ENCODE measurements around the gene INAFM1.

The INAFM1 gene

DNA sequence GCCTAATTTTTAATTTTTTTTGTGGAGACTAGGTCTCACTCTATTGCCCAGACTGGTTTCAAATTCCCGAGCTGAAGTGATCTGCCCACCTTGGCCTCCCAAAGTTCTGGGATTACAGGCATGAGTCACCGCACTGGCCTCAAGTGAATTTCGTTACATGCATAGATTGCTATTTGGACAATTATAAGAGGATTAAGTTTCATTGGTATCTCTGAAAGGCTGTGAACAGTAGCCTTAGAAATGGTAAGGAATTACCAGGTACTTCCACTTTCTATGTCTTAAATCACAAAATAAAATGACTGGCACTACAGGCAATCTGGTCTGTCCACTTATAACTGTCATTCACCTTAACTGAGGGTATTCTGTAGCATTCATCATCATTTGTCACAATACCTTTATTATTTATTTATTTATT lies 21.2 kb upstream of the INAFM1 start:
- TF ChIP-seq, protein P1, sequence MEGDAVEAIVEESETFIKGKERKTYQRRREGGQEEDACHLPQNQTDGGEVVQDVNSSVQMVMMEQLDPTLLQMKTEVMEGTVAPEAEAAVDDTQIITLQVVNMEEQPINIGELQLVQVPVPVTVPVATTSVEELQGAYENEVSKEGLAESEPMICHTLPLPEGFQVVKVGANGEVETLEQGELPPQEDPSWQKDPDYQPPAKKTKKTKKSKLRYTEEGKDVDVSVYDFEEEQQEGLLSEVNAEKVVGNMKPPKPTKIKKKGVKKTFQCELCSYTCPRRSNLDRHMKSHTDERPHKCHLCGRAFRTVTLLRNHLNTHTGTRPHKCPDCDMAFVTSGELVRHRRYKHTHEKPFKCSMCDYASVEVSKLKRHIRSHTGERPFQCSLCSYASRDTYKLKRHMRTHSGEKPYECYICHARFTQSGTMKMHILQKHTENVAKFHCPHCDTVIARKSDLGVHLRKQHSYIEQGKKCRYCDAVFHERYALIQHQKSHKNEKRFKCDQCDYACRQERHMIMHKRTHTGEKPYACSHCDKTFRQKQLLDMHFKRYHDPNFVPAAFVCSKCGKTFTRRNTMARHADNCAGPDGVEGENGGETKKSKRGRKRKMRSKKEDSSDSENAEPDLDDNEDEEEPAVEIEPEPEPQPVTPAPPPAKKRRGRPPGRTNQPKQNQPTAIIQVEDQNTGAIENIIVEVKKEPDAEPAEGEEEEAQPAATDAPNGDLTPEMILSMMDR (IDR thresholded peaks at IDR 0.05; ENCODE audit: control extremely low read depth, extremely low read depth, low read depth, missing control alignments): no peak
- ChIA-PET POLR2A (interaction anchor here (0.6 kb wide), 1 partner anchor 1407 kb away, joined by 3 read pairs; no protein-coding TSS in a partner anchor), CTCF (interaction anchor here (1.2 to 12.0 kb wide), 6 partner anchors 8 to 105 kb away, joined by 3 to 444 read pairs (median 4); no protein-coding TSS in a partner anchor)
- no peak for DNase-seq (ENCODE audit: extremely low spot score)

DNA sequence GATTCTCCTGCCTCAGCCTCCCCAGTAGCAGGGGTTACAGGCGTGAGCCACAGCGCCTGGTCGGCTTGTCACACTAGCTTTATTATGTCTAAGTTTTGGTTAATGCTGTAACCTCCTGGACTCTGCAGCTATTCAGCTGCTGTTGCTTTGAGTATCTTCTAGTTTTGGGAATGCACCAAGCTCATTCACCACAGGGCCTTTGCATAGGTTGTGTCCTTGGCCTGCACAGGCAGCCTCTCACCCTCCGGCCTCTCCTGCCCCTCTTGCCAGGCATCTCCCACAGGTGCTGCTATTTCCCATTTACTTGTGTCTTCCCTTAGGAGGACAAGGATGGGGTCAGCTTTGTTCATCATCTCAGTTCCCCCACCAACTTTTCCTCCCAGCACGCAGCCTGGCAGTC lies 20.7 kb upstream of the INAFM1 start:
- TF ChIP-seq, protein P1 (IDR thresholded peaks at IDR 0.05; ENCODE audit: control extremely low read depth, extremely low read depth, low read depth, missing control alignments): no peak
- DNase-seq (ENCODE audit: extremely low spot score): no peak
- CTCF ChIA-PET: interaction anchor here (1.3 to 12.0 kb wide), 4 partner anchors 8 to 105 kb away, joined by 3 to 444 read pairs (median 54); no protein-coding TSS in a partner anchor
- POLR2A ChIA-PET: interaction anchor here (0.6 kb wide), 1 partner anchor 1407 kb away, joined by 3 read pairs; no protein-coding TSS in a partner anchor

DNA sequence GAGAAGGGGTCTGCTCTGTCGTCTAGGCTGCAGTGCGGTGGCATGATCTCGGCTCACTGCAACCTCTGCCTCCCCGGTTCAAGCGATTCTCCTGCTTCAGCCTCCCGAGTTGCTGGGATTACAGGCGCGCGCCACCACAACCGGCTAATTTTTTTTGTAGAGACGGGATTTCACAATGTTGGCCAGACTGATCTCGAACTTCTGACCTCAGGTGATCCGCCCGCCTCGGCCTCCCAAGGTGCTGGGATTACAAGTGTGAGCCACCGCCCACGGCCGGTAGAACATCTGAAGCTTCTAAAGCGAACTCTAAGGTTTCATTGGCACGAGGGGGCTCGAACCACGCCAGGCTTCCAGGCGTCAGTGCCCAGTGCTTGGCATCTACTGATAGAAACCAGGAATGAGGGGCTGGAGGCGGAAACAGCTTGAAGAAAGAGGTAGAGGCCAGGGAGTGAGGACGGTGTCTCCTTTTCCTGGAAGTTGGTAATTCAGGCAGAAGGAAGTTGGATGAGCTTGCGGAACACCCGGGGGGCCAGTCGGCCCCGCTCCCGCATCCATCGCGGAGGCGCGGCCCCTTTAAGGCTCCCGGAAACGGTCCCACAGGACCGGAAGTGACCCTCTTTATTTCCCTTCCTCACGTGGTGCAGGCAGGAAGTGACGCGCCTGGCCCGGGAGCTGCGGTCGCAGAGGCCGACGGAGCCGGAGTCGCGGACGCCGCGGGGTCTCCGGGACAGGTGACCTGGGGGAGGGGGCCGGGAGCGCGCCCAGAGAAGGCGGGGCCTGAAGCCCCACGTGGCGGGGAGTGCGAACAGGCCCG lies 18.6 kb upstream of the INAFM1 start, which contains the start of gene CCDC9:
CCDC9 (plus strand) TSS at position 647 of the 814 bp plus-strand sequence. CDS start 1,876 bp downstream, outside the sequence.
- peak; percentile 95 for DNase-seq (ENCODE audit: extremely low spot score)
- TF ChIP-seq, protein P1 (IDR thresholded peaks at IDR 0.05; ENCODE audit: control extremely low read depth, extremely low read depth, low read depth, missing control alignments): no peak
- ChIA-PET POLR2A (interaction anchor here (0.6 to 2.2 kb wide), 15 partner anchors 10 to 1642 kb away, joined by 3 to 30 read pairs (median 4); partner anchors contain the start of genes INAFM1, SLC1A5 and ZC3H4), CTCF (interaction anchor here (0.6 to 5.6 kb wide), 8 partner anchors 10 to 135 kb away, joined by 3 to 103 read pairs (median 4); partner anchors contain the start of genes DHX34 and INAFM1)

DNA sequence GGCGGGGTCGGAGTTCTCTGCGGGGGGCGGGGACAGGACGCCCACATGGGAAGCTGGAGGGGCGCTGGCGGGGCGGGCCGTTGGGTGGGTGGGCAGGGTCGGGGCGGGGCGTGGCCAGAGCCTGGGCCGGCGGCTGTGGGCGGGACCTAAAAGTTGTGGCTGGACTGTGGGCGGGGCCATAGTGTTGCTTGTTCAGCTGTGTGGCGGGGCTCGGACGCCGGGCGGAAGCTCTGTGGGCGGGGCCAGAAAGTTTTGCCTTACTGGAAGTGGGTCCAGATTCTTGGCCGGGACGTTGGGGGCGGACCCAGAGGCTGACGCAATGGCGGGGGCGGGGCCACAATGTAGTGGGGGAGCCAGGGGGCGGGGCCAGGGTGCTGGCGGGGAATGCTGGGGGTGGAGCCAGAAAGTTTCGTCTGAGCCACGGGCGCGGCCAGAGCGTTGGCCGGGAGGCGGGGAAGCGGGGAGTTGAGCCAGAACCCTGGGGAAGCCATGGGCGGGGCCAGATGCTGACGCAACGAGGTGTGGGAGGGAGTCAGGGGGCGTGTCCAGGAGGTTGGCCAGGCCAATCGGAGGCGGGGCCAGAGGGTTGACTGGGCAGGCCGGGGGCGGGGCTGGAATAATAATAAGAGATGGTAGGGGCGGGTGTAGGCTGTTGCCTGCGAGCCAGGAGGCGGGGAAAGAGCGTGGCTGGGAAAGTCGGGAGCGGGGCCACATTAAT lies 17.8 kb upstream of the INAFM1 start:
- CTCF ChIA-PET: interaction anchor here (0.6 to 5.6 kb wide), 8 partner anchors 11 to 134 kb away, joined by 3 to 103 read pairs (median 4); partner anchors contain the start of genes DHX34 and INAFM1
- TF ChIP-seq, protein P1 (IDR thresholded peaks at IDR 0.05; ENCODE audit: control extremely low read depth, extremely low read depth, low read depth, missing control alignments): no peak
- POLR2A ChIA-PET: interaction anchor here (0.6 to 2.2 kb wide), 16 partner anchors 11 to 1643 kb away, joined by 3 to 30 read pairs (median 4); partner anchors contain the start of genes INAFM1, SLC1A5 and ZC3H4

DNA sequence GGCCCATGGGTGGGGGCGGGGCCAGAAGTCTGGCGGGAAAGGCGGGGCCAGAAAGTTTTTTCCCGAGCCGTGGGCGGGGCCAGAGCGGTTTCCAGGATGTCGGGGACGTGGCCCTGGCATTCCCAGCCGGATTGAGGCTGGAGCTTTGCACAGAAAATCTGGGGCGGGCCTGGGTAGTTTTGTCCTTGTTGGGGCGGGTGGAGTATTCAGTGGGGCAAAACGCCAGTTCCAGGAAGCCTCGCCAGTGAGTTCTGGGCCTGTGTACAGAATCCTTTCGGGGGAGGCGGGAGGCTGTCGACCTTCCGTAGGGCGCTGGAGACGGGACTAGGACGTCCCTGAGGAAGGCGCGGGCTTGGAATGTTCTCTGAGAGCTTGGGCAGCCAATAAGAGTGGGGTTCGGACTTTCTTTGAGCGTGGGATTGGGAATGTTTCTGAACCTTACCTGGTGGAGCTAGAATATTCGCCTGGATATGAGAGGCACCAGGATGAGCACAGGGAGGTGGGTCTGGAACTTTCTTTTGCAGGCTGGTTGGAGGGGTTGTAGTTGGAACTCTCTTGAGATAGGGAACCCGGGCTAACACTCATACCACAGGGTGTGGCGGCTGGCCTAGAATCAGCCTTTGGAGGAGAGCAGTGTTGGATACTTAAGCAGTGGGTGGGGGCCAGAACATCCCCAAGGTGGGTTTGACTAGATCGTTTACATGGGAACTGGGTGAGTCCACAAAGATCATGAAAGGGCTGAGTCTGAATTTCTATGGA lies 17.1 kb upstream of the INAFM1 start:
- TF ChIP-seq, protein P1 (IDR thresholded peaks at IDR 0.05; ENCODE audit: control extremely low read depth, extremely low read depth, low read depth, missing control alignments): no peak
- POLR2A ChIA-PET: interaction anchor here (1.4 to 2.2 kb wide), 3 partner anchors 17 to 31 kb away, joined by 4 to 30 read pairs (median 23); partner anchors contain the start of gene INAFM1
- CTCF ChIA-PET: interaction anchor here (1.4 to 5.6 kb wide), 4 partner anchors 12 to 134 kb away, joined by 3 to 103 read pairs (median 12); partner anchors contain the start of gene INAFM1
- no peak for DNase-seq (ENCODE audit: extremely low spot score)

More for the DNA sequence above, 17.8 kb upstream of the INAFM1 start:
- peak; percentile 99 for DNase-seq (ENCODE audit: extremely low spot score)
